ENCODE data around the gene DNAH3.

Gene DNAH3

GRCh38 chr16:20899477-20900298 is 251.0 kb downstream of the DNAH3 start:
- H3K9me3 Mint-ChIP-seq: no peaks in the 10 kb centered on the region
- peaks cover 73% of the 10 kb centered on the region for H3K4me1 Mint-ChIP-seq (ENCODE audit: low read depth)
- peak overlapping the region; percentile 99 for H3K27ac Mint-ChIP-seq
- intact Hi-C loops (cut with micrococcal nuclease): loop anchor here (1.0 to 5.0 kb wide), 3 partner anchors 12 to 43 kb away; no protein-coding TSS in a partner anchor
- H3K27me3 Mint-ChIP-seq: no peaks in the 10 kb centered on the region
- H3K36me3 Mint-ChIP-seq (ENCODE audit: low read depth): peaks cover 89% of the 10 kb centered on the region
- peak overlapping the region; percentile 95 for H3K4me3 Mint-ChIP-seq

GRCh38 chr16:20899071-20899470 is 251.6 kb downstream of the DNAH3 start:
- Mint-ChIP-seq H3K27me3 (no peaks in the 10 kb centered on the region), H3K4me3 (peak overlapping the region; percentile 95), H3K9me3 (no peaks in the 10 kb centered on the region), H3K36me3 (ENCODE audit: low read depth) (peaks cover 95% of the 10 kb centered on the region), H3K4me1 (ENCODE audit: low read depth) (peaks cover 67% of the 10 kb centered on the region), H3K27ac (peak overlapping the region; percentile 99)
- intact Hi-C loops (cut with micrococcal nuclease): no loop called here

GRCh38 chr16:20897922-20898321 is 252.7 kb downstream of the DNAH3 start:
- Mint-ChIP-seq H3K27me3 (no peaks in the 10 kb centered on the region), H3K4me1 (ENCODE audit: low read depth) (peaks cover 63% of the 10 kb centered on the region), H3K27ac (peak overlapping the region; percentile 99), H3K9me3 (no peaks in the 10 kb centered on the region), H3K4me3 (peak overlapping the region; percentile 95), H3K36me3 (ENCODE audit: low read depth) (peaks cover 100% of the 10 kb centered on the region)
- intact Hi-C loops (cut with micrococcal nuclease): no loop called here

GRCh38 chr16:20897253-20897897 is 253.3 kb downstream of the DNAH3 start:
- peaks cover 100% of the 10 kb centered on the region for H3K36me3 Mint-ChIP-seq (ENCODE audit: low read depth)
- no peaks in the 10 kb centered on the region for H3K27me3 Mint-ChIP-seq
- H3K27ac Mint-ChIP-seq: peak overlapping the region; percentile 99
- intact Hi-C loops (cut with micrococcal nuclease): no loop called here
- H3K4me3 Mint-ChIP-seq: peak overlapping the region; percentile 95
- H3K9me3 Mint-ChIP-seq: no peaks in the 10 kb centered on the region
- H3K4me1 Mint-ChIP-seq (ENCODE audit: low read depth): peaks cover 61% of the 10 kb centered on the region

DNA sequence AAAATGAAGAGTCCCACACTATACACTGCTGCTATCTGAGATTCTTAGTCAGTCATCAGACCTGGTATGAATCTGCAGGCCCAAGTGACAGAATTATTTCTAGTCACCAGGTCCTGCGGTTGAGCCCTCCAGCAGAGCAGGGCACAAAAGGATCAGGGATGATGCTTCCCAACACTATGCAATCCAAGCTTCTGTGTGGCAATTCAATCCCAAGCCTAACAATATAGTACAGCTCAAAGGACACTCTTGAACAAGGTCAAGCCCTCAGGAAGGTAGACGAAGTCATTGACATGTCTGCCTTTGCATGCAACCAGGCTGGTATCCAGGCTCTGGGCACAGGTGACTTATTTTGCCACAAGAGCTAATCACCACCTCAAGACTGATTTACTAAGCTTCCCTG is 256.3 kb downstream of the DNAH3 start:
- no peaks in the 10 kb centered on the region for H3K27me3 Mint-ChIP-seq
- H3K9me3 Mint-ChIP-seq: no peaks in the 10 kb centered on the region
- H3K4me3 Mint-ChIP-seq: no peak overlapping the region
- H3K36me3 Mint-ChIP-seq (ENCODE audit: low read depth): peaks cover 99% of the 10 kb centered on the region
- peaks cover 64% of the 10 kb centered on the region for H3K4me1 Mint-ChIP-seq (ENCODE audit: low read depth)
- no peak overlapping the region for H3K27ac Mint-ChIP-seq
- intact Hi-C loops (cut with micrococcal nuclease): no loop called here

- Mint-ChIP-seq H3K9me3 (no peaks in the 10 kb centered on the region), H3K4me1 (ENCODE audit: low read depth) (peaks cover 47% of the 10 kb centered on the region), H3K36me3 (ENCODE audit: low read depth) (peaks cover 82% of the 10 kb centered on the region), H3K4me3 (no peak overlapping the region), H3K27ac (no peak overlapping the region), H3K27me3 (no peaks in the 10 kb centered on the region)
- intact Hi-C loops (cut with micrococcal nuclease): no loop called here
Observed at GRCh38 chr16:20889625-20890275, 260.9 kb downstream of the DNAH3 start.

GRCh38 chr16:20887207-20887606 is 263.4 kb downstream of the DNAH3 start:
- Mint-ChIP-seq H3K27ac (peak overlapping the region; percentile 64), H3K27me3 (no peaks in the 10 kb centered on the region), H3K4me1 (ENCODE audit: low read depth) (peaks cover 42% of the 10 kb centered on the region), H3K36me3 (ENCODE audit: low read depth) (peaks cover 80% of the 10 kb centered on the region), H3K9me3 (no peaks in the 10 kb centered on the region), H3K4me3 (no peak overlapping the region)
- intact Hi-C loops (cut with micrococcal nuclease): no loop called here

- intact Hi-C loops (cut with micrococcal nuclease): no loop called here
- no peaks in the 10 kb centered on the region for H3K9me3 Mint-ChIP-seq
- peaks cover 42% of the 10 kb centered on the region for H3K4me1 Mint-ChIP-seq (ENCODE audit: low read depth)
- H3K27ac Mint-ChIP-seq: peak overlapping the region; percentile 64
- H3K4me3 Mint-ChIP-seq: no peak overlapping the region
- H3K36me3 Mint-ChIP-seq (ENCODE audit: low read depth): peaks cover 77% of the 10 kb centered on the region
- H3K27me3 Mint-ChIP-seq: no peaks in the 10 kb centered on the region
Observed at GRCh38 chr16:20886320-20886719, 264.3 kb downstream of the DNAH3 start.

DNA sequence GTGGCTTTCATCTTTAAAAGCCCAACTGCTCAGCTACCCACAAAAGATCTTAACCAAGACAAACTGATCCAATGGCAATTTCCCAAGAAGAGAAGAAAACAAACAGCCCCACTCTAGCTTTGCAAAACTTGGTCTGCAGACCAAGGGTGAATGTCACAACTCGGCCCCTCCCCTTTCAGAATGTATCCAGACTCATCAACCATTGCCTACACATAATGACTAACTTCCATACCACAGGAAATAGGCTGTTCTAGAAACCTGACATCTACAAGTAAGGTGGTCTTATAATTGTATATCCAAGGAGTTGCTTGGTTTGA is 266.4 kb downstream of the DNAH3 start:
- intact Hi-C loops (cut with micrococcal nuclease): no loop called here
- no peaks in the 10 kb centered on the region for H3K9me3 Mint-ChIP-seq
- H3K4me1 Mint-ChIP-seq (ENCODE audit: low read depth): peaks cover 51% of the 10 kb centered on the region
- H3K27me3 Mint-ChIP-seq: no peaks in the 10 kb centered on the region
- peaks cover 60% of the 10 kb centered on the region for H3K36me3 Mint-ChIP-seq (ENCODE audit: low read depth)
- no peak overlapping the region for H3K4me3 Mint-ChIP-seq
- no peak overlapping the region for H3K27ac Mint-ChIP-seq

GRCh38 chr16:20883554-20884239 is 266.9 kb downstream of the DNAH3 start:
- intact Hi-C loops (cut with micrococcal nuclease): no loop called here
- Mint-ChIP-seq H3K27ac (no peak overlapping the region), H3K36me3 (ENCODE audit: low read depth) (peaks cover 61% of the 10 kb centered on the region), H3K4me3 (no peak overlapping the region), H3K9me3 (no peaks in the 10 kb centered on the region), H3K4me1 (ENCODE audit: low read depth) (peaks cover 56% of the 10 kb centered on the region), H3K27me3 (no peaks in the 10 kb centered on the region)

Data from dendritic cell treated with granulocyte-macrophage colony-stimulating factor and Interleukin-4, amounts not matched to agents 40 ng/mL and 50 ng/mL, for 4 days (primary cell).